Measurements from ENCODE around the gene MPDZ.

DNA sequence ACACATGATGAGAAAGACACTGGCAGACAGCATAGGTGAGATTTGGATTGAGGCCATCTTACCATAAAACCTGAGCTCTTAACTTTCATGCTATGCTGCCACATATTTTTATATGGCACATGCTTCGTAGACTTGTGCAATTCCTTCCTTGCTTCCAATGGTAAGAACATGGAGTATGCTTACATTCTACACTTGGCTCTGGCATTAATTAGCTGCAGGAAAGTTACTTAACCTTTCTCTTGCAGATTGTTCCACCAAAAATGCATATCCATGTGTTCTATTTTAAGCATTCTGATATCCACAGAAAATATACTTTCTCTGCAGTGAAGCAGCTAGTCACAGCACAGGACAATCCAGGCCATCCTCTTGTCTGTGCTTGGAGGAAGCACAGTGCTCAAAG is 119.4 kb downstream of the MPDZ start:
- TF ChIP-seq CTCF (conservative IDR thresholded peaks at IDR 0.05) (no peak), EZH2 (IDR thresholded peaks at IDR 0.05; ENCODE audit: low read depth) (no peak)
